WTC11 (cell line): ENCODE results near the gene MTHFD1L. TPM values are rescaled to one million over a fixed set of nuclear protein-coding genes. Genes with fewer than 3 reads are reported as not detected.

Experiments
- ATAC-seq: fragments of 200-7000 bp; cut with Tn5 transposase; 2 replicates; pipeline ENCODE4 v1.10.0; 2021; ENCODE audit warnings: mild to moderate bottlenecking, moderate library complexity
- CTCF ChIA-PET: fragments of 300-600 bp; sonication (Branson Sonifier 250); formaldehyde crosslinking; loops from one replicate; lab custom pipeline; 2021; ENCODE audit warnings: antibody characterized with exemption; lab: Charles Lee
- POLR2A ChIA-PET: fragments of 350-600 bp; sonication (Branson Sonifier 250); formaldehyde crosslinking; loops from one replicate; lab custom pipeline; 2021; ENCODE audit warnings: antibody characterized with exemption; lab: Charles Lee
- DNase-seq: peaks from one replicate; pipeline ENCODE4 v3.0.0; 2021; ENCODE audit warnings: low spot score
- H3K27ac Mint-ChIP-seq: 2 replicates; pipeline ENCODE4 v1.8.0; 2021; ENCODE audit warnings: mixed read lengths
- H3K27me3 Mint-ChIP-seq: 2 replicates; pipeline ENCODE4 v1.8.0; 2021; ENCODE audit warnings: low read depth, mild to moderate bottlenecking, moderate library complexity, mixed read lengths
- H3K36me3 Mint-ChIP-seq: 2 replicates; pipeline ENCODE4 v1.8.0; 2021; ENCODE audit warnings: mixed read lengths
- H3K4me1 Mint-ChIP-seq: 2 replicates; pipeline ENCODE4 v1.8.0; 2022; ENCODE audit warnings: mixed read lengths
- H3K4me3 Mint-ChIP-seq: 2 replicates; pipeline ENCODE4 v1.8.0; 2021; ENCODE audit warnings: mild to moderate bottlenecking, moderate library complexity, mixed read lengths
- H3K9me3 Mint-ChIP-seq: 2 replicates; pipeline ENCODE4 v1.8.0; 2021; ENCODE audit warnings: mixed read lengths
- ATF2 ChIP-seq: sonication (generic); formaldehyde crosslinking; IDR thresholded peaks from 2 replicates; pipeline ENCODE4 v1.8.1; 2022; ENCODE audit warnings: low read depth, missing genetic modification reagents, borderline replicate concordance
- CDX4 ChIP-seq: fragments of 250-450 bp; sonication (Bioruptor Pico); IDR thresholded peaks from 2 replicates; pipeline ENCODE4 v1.9.0; 2021; ENCODE audit warnings: moderate library complexity, mild to moderate bottlenecking, inconsistent platforms, borderline replicate concordance
- CREB1 ChIP-seq: sonication (generic); formaldehyde crosslinking; IDR thresholded peaks from 2 replicates; pipeline ENCODE4 v1.8.0; 2023; ENCODE audit warnings: mild to moderate bottlenecking, missing genetic modification reagents
- ELF4 ChIP-seq: sonication (generic); formaldehyde crosslinking; IDR thresholded peaks from 2 replicates; pipeline ENCODE4 v1.8.1; 2022; ENCODE audit warnings: low read depth, mild to moderate bottlenecking, moderate library complexity, missing genetic modification reagents
- GABPB1 ChIP-seq: sonication (generic); formaldehyde crosslinking; IDR thresholded peaks from 2 replicates; pipeline ENCODE4 v1.8.1; 2023; ENCODE audit warnings: mild to moderate bottlenecking, missing genetic modification reagents
- JAZF1 ChIP-seq: fragments of 250-450 bp; sonication (Bioruptor Pico); IDR thresholded peaks from 2 replicates; pipeline ENCODE4 v1.9.0; 2021; ENCODE audit warnings: moderate library complexity, mild to moderate bottlenecking, inconsistent platforms
- MLX ChIP-seq: sonication (generic); formaldehyde crosslinking; IDR thresholded peaks from 2 replicates; pipeline ENCODE4 v1.8.1; 2023; ENCODE audit warnings: mild to moderate bottlenecking, missing genetic modification reagents, moderate library complexity
- MXD4 ChIP-seq: fragments of 250-450 bp; sonication (Bioruptor Pico); IDR thresholded peaks from 2 replicates; pipeline ENCODE4 v1.8.0; 2021; ENCODE audit warnings: mild to moderate bottlenecking, moderate library complexity, borderline replicate concordance
- MYBL2 ChIP-seq: sonication (generic); formaldehyde crosslinking; IDR thresholded peaks from 2 replicates; pipeline ENCODE4 v1.8.1; 2023; ENCODE audit warnings: mild to moderate bottlenecking, moderate library complexity, missing genetic modification reagents
- NR1H2 ChIP-seq: sonication (generic); formaldehyde crosslinking; IDR thresholded peaks from 2 replicates; pipeline ENCODE4 v1.9.0; 2021; ENCODE audit warnings: mild to moderate bottlenecking, moderate library complexity, missing genetic modification reagents
- NR2C2 ChIP-seq: sonication (generic); formaldehyde crosslinking; IDR thresholded peaks from 2 replicates; pipeline ENCODE4 v1.8.0; 2022; ENCODE audit warnings: mild to moderate bottlenecking, missing genetic modification reagents
- NR3C1 ChIP-seq: sonication (generic); formaldehyde crosslinking; conservative IDR thresholded peaks from 2 replicates; pipeline ENCODE4 v1.8.1; 2023; ENCODE audit warnings: low read depth, mild to moderate bottlenecking, missing genetic modification reagents
- OVOL2 ChIP-seq: fragments of 250-450 bp; sonication (Bioruptor Pico); IDR thresholded peaks from 2 replicates; pipeline ENCODE4 v1.9.0; 2021; ENCODE audit warnings: mild to moderate bottlenecking, borderline replicate concordance
- SOX15 ChIP-seq: fragments of 250-450 bp; sonication (Bioruptor Pico); IDR thresholded peaks from 2 replicates; pipeline ENCODE4 v1.9.0; 2021; ENCODE audit warnings: mild to moderate bottlenecking
- ZNF219 ChIP-seq: sonication (generic); formaldehyde crosslinking; IDR thresholded peaks from 2 replicates; pipeline ENCODE4 v1.8.0; 2023; ENCODE audit warnings: missing genetic modification reagents, mild to moderate bottlenecking, borderline replicate concordance
- total RNA-seq: library from RNA; stranded (reverse); gene quantifications from 3 replicates; pipeline ENCODE4 v1.2.3, GENCODE V29; 2021
- TF ChIP-seq, protein P1 (sequence below): sonication (generic); formaldehyde crosslinking; IDR thresholded peaks from 2 replicates; pipeline ENCODE4 v1.8.1; 2023; ENCODE audit warnings: mild to moderate bottlenecking, missing genetic modification reagents
- TF ChIP-seq, protein P2 (sequence below): sonication (generic); formaldehyde crosslinking; IDR thresholded peaks from 2 replicates; pipeline ENCODE4 v1.8.1; 2023; ENCODE audit warnings: mild to moderate bottlenecking, missing genetic modification reagents, moderate library complexity
- TF ChIP-seq, protein P3 (sequence below): sonication (generic); formaldehyde crosslinking; IDR thresholded peaks from 2 replicates; pipeline ENCODE4 v1.8.0; 2023; ENCODE audit warnings: mild to moderate bottlenecking, missing genetic modification reagents

Gene MTHFD1L
- total RNA-seq, 1 experiment from 2014 or later: 104 TPM

DNA sequence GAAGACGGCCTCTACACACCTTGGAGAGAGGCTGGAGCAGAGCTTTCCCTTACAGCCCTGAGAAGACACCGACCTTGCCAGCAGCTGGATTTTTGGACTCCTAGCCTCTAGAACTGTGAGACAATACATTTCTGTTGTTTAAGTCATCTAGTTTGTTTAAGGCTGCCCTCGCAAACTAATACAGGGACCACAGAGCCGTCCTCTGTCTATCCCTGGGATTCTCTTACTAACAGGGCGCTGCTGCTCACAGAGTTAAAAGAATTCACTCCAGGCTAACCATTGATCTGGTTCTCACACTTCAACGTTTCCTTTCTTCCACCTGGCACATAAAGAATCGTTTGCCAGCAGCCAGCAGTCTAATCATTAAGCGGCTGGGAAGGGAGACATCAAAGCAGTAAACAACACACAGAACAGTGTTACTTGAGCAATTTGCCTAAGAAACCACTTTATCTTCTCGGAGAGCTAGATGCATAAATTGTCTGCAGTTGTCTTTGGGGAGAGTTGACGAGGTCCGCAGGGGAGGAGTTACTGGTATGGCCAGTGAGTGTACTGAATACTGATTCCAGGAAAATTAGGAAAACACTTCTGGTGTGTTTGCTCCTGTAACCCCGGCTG lies 270.7 kb downstream of the MTHFD1L start (continued):
- TF ChIP-seq NR3C1 (CRISPR knock-in tag) (no peak), SOX15 (CRISPR knock-in tag) (no peak), MXD4 (CRISPR knock-in tag) (no peak), CDX4 (no peak), OVOL2 (CRISPR knock-in tag) (no peak), MYBL2 (no peak), NR1H2 (CRISPR knock-in tag) (no peak)
- TF ChIP-seq, protein P1, sequence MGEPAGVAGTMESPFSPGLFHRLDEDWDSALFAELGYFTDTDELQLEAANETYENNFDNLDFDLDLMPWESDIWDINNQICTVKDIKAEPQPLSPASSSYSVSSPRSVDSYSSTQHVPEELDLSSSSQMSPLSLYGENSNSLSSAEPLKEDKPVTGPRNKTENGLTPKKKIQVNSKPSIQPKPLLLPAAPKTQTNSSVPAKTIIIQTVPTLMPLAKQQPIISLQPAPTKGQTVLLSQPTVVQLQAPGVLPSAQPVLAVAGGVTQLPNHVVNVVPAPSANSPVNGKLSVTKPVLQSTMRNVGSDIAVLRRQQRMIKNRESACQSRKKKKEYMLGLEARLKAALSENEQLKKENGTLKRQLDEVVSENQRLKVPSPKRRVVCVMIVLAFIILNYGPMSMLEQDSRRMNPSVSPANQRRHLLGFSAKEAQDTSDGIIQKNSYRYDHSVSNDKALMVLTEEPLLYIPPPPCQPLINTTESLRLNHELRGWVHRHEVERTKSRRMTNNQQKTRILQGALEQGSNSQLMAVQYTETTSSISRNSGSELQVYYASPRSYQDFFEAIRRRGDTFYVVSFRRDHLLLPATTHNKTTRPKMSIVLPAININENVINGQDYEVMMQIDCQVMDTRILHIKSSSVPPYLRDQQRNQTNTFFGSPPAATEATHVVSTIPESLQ (CRISPR knock-in tag): no peak
- TF ChIP-seq, all 79 proteins: peak for 0

GRCh38 chr6:151137542-151137941 lies 272.0 kb downstream of the MTHFD1L start:
- no peak overlapping the region for H3K27ac Mint-ChIP-seq
- DNase-seq: no peak
- TF ChIP-seq, protein P2, sequence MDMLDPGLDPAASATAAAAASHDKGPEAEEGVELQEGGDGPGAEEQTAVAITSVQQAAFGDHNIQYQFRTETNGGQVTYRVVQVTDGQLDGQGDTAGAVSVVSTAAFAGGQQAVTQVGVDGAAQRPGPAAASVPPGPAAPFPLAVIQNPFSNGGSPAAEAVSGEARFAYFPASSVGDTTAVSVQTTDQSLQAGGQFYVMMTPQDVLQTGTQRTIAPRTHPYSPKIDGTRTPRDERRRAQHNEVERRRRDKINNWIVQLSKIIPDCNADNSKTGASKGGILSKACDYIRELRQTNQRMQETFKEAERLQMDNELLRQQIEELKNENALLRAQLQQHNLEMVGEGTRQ (CRISPR knock-in tag): no peak
- TF ChIP-seq, all 79 proteins: peak for 0
- Mint-ChIP-seq H3K36me3 (peaks cover 10% of the 10 kb centered on the region), H3K4me3 (no peak overlapping the region), H3K9me3 (peaks cover 21% of the 10 kb centered on the region), H3K4me1 (peaks cover 8% of the 10 kb centered on the region), H3K27me3 (no peaks in the 10 kb centered on the region; the same call in 1 of the 2 replicates)
- ChIA-PET POLR2A (no interaction called here), CTCF (no interaction called here)
- no peak for ATAC-seq

GRCh38 chr6:151139524-151139923 lies 274.0 kb downstream of the MTHFD1L start:
- ATAC-seq: no peak
- no peak overlapping the region for H3K27ac Mint-ChIP-seq
- POLR2A ChIA-PET: no interaction called here
- peaks cover 12% of the 10 kb centered on the region for H3K4me1 Mint-ChIP-seq
- no peak overlapping the region for H3K4me3 Mint-ChIP-seq
- peaks cover 8% of the 10 kb centered on the region for H3K9me3 Mint-ChIP-seq
- no peak for TF ChIP-seq MLX (CRISPR knock-in tag)
- TF ChIP-seq GABPB1 (CRISPR knock-in tag): no peak
- TF ChIP-seq JAZF1 (CRISPR knock-in tag): no peak
- no peak for TF ChIP-seq NR2C2
- TF ChIP-seq ELF4 (CRISPR knock-in tag): no peak
- TF ChIP-seq ZNF219: no peak
- TF ChIP-seq NR3C1 (CRISPR knock-in tag): no peak
- TF ChIP-seq ATF2 (CRISPR knock-in tag): no peak
- TF ChIP-seq, protein P3, sequence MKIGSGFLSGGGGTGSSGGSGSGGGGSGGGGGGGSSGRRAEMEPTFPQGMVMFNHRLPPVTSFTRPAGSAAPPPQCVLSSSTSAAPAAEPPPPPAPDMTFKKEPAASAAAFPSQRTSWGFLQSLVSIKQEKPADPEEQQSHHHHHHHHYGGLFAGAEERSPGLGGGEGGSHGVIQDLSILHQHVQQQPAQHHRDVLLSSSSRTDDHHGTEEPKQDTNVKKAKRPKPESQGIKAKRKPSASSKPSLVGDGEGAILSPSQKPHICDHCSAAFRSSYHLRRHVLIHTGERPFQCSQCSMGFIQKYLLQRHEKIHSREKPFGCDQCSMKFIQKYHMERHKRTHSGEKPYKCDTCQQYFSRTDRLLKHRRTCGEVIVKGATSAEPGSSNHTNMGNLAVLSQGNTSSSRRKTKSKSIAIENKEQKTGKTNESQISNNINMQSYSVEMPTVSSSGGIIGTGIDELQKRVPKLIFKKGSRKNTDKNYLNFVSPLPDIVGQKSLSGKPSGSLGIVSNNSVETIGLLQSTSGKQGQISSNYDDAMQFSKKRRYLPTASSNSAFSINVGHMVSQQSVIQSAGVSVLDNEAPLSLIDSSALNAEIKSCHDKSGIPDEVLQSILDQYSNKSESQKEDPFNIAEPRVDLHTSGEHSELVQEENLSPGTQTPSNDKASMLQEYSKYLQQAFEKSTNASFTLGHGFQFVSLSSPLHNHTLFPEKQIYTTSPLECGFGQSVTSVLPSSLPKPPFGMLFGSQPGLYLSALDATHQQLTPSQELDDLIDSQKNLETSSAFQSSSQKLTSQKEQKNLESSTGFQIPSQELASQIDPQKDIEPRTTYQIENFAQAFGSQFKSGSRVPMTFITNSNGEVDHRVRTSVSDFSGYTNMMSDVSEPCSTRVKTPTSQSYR (CRISPR knock-in tag): no peak
- TF ChIP-seq CREB1 (CRISPR knock-in tag): no peak
- H3K36me3 Mint-ChIP-seq: no peaks in the 10 kb centered on the region
- no peaks in the 10 kb centered on the region; the same call in 1 of the 2 replicates for H3K27me3 Mint-ChIP-seq
- CTCF ChIA-PET: no interaction called here
- DNase-seq: no peak
